Astrocyte (in vitro differentiated cells and primary cell): ENCODE results near the gene IL17D.

Source experiments
- CTCF ChIP-seq: IDR thresholded peaks from 2 replicates; pipeline ENCODE4 v1.5.1; 2011; ENCODE audit warnings: low read depth, mild to moderate bottlenecking, inconsistent platforms, low read length, moderate library complexity; ENCODE audit not compliant: insufficient read depth
- EZH2 ChIP-seq: IDR thresholded peaks from 2 replicates; pipeline ENCODE4 v1.6.1; 2012; ENCODE audit warnings: mild to moderate bottlenecking, low read length, inconsistent platforms; ENCODE audit not compliant: insufficient read depth

- TF ChIP-seq CTCF (no peak), EZH2 (no peak)
Observed at GRCh38 chr13:20706661-20707060, 3.2 kb downstream of the IL17D start.
